Tibial nerve (tissue), 4 donors: ENCODE measurements around the gene GDA. TPM values are rescaled to one million over a fixed set of nuclear protein-coding genes. Genes with fewer than 3 reads are reported as not detected.

Experiments
- DNase-seq, 2 donors: peaks; one replicate each; pipeline ENCODE4 v3.0.0-alpha.2; 2019; ENCODE audit warnings: low spot score in 2 of 2
- H3K27ac ChIP-seq, 4 donors: fragments of 200-600 bp; sonication (generic) in 3 of 4; one replicate each; pipeline ENCODE4 v1.5.1; 2017 to 2019; ENCODE audit warnings: mild to moderate bottlenecking in 1 of 4
- H3K27me3 ChIP-seq, 2 donors: fragments of 200-600 bp; sonication (generic) in 1 of 2; one replicate each; pipeline versions ENCODE4 v1.5.1 to v1.6.0; 2017 to 2019
- H3K36me3 ChIP-seq, 3 donors: fragments of 200-600 bp; sonication (generic); one replicate each; pipeline ENCODE4 v1.5.1; 2018 to 2019
- H3K4me1 ChIP-seq, 4 donors: fragments of 200-600 bp; sonication (generic) in 3 of 4; one replicate each; pipeline ENCODE4 v1.5.1; 2017 to 2019
- H3K4me3 ChIP-seq, 4 donors: fragments of 200-600 bp; sonication (generic) in 3 of 4; one replicate each; pipeline ENCODE4 v1.5.1; 2017 to 2019; ENCODE audit warnings: mild to moderate bottlenecking in 1 of 4, moderate library complexity in 1 of 4
- H3K9me3 ChIP-seq, 4 donors: fragments of 200-600 bp; sonication (generic) in 3 of 4; one replicate each; pipeline ENCODE4 v1.5.1; 2017 to 2019
- EP300 ChIP-seq, 2 donors: sonication (generic); formaldehyde crosslinking; IDR thresholded peaks; one replicate each; pipeline ENCODE4 v1.6.1; 2017; ENCODE audit warnings: antibody characterized with exemption in 2 of 2, mild to moderate bottlenecking in 1 of 2
- POLR2A ChIP-seq, 2 donors: fragments of 450-650 bp; IDR thresholded peaks; one replicate each; pipeline ENCODE4 v1.6.1; 2017; ENCODE audit warnings: antibody characterized with exemption in 2 of 2, mild to moderate bottlenecking in 2 of 2, moderate library complexity in 2 of 2
- WGBS, 2 donors: methylation state at CpG; one replicate each; pipeline ENCODE4 v1.1.5; 2018; 5-methylcytosine and 5-hydroxymethylcytosine counted together
- total RNA-seq, 4 donors: library from RNA; depleted of rRNA; stranded (reverse); fragments of >200 nt; gene quantifications; one replicate each; pipeline ENCODE4 v1.1.0, GENCODE V29; 2016
- TF ChIP-seq, protein P1 (sequence below), 5 experiments: fragments of 200-600 bp in 3 of 5; fragments of 450-650 bp in 2 of 5; sonication (generic) in 3 of 5; IDR thresholded peaks; one replicate each; pipeline ENCODE4 v1.5.1; 2016 to 2019; ENCODE audit warnings: antibody characterized with exemption in 5 of 5, mild to moderate bottlenecking in 3 of 5, moderate library complexity in 2 of 5

Gene GDA
- total RNA-seq, 4 donors from 2014 or later: 1.0 to 1.3 TPM; not detected in 2

DNA sequence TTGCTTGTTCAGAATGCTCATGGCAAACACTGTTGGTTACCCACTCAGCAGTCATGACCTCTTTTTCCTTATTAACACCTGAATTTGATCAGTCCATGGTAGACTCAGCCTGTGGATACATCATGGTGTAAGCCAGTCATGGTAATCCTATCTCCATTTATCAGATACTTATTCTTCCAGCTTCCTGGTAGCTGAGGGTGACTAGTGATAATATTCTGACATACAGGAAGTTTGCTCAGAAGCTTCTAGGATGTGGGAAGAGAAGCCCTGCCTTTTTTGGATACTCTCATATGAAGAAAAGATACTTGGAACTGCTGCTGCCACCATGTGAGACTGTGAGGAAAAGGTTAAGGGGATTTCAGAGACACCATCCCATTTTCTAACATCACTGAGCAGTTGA, 7.3 kb downstream of the GDA start:
- no peak for DNase-seq
- no peak overlapping the region for H3K27ac ChIP-seq
- TF ChIP-seq, protein P1, sequence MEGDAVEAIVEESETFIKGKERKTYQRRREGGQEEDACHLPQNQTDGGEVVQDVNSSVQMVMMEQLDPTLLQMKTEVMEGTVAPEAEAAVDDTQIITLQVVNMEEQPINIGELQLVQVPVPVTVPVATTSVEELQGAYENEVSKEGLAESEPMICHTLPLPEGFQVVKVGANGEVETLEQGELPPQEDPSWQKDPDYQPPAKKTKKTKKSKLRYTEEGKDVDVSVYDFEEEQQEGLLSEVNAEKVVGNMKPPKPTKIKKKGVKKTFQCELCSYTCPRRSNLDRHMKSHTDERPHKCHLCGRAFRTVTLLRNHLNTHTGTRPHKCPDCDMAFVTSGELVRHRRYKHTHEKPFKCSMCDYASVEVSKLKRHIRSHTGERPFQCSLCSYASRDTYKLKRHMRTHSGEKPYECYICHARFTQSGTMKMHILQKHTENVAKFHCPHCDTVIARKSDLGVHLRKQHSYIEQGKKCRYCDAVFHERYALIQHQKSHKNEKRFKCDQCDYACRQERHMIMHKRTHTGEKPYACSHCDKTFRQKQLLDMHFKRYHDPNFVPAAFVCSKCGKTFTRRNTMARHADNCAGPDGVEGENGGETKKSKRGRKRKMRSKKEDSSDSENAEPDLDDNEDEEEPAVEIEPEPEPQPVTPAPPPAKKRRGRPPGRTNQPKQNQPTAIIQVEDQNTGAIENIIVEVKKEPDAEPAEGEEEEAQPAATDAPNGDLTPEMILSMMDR (IDR thresholded peaks at IDR 0.05): no peak
- no peak for TF ChIP-seq EP300 (IDR thresholded peaks at IDR 0.05)
- no peak for TF ChIP-seq POLR2A (IDR thresholded peaks at IDR 0.05)
- no peaks in the 10 kb centered on the region for H3K36me3 ChIP-seq
- no peaks in the 10 kb centered on the region for H3K4me1 ChIP-seq
- H3K27me3 ChIP-seq: no peaks in the 10 kb centered on the region
- no peak overlapping the region for H3K4me3 ChIP-seq
- H3K9me3 ChIP-seq: no peaks in the 10 kb centered on the region

DNA sequence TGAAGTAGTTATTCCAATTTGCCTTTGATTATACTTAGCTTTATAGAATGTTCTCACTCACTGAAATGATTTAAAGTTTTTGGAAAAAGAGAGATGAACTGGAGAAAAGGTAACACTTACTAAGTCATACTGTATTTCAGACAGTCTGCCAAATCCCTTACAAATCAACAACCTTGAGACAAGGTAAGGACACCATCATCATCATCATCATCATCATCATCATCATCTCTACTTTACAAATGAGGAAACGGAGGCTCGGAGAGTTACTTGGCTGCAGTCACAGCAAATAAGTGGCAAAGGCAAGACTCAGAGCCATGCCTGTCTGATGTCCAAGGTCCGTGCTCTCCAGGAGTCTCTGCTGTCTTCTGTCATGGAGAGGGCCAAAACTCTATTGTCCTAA, 9.4 kb downstream of the GDA start:
- no peak overlapping the region for H3K4me3 ChIP-seq
- no peaks in the 10 kb centered on the region for H3K27me3 ChIP-seq
- 81 to 87% methylated on average over 3 of the region's 3 CpGs for WGBS, 2 donors
- DNase-seq: no peak
- H3K36me3 ChIP-seq: no peaks in the 10 kb centered on the region
- TF ChIP-seq POLR2A (IDR thresholded peaks at IDR 0.05) (no peak), EP300 (IDR thresholded peaks at IDR 0.05) (no peak)
- TF ChIP-seq, protein P1 (IDR thresholded peaks at IDR 0.05): no peak
- H3K4me1 ChIP-seq: no peaks in the 10 kb centered on the region
- H3K9me3 ChIP-seq: no peaks in the 10 kb centered on the region
- H3K27ac ChIP-seq: no peak overlapping the region

- H3K4me1 ChIP-seq: no peaks in the 10 kb centered on the region
- no peak overlapping the region for H3K4me3 ChIP-seq
- 73 to 76% methylated on average over 6 of the region's 6 CpGs for WGBS, 2 donors
- no peak overlapping the region for H3K27ac ChIP-seq
- H3K36me3 ChIP-seq: no peaks in the 10 kb centered on the region
- TF ChIP-seq POLR2A (IDR thresholded peaks at IDR 0.05) (no peak), EP300 (IDR thresholded peaks at IDR 0.05) (no peak)
- TF ChIP-seq, protein P1 (IDR thresholded peaks at IDR 0.05): no peak
- H3K9me3 ChIP-seq: no peaks in the 10 kb centered on the region
- no peaks in the 10 kb centered on the region for H3K27me3 ChIP-seq
- no peak for DNase-seq
These were observed 11.3 kb downstream of the GDA start for GRCh38 chr9:72160446-72161123.

- H3K9me3 ChIP-seq: no peaks in the 10 kb centered on the region
- no peaks in the 10 kb centered on the region for H3K4me1 ChIP-seq
- TF ChIP-seq POLR2A (IDR thresholded peaks at IDR 0.05): no peak
- WGBS, 2 donors: 67 to 72% methylated on average over 7 of the region's 7 CpGs
- no peak for DNase-seq
- H3K27ac ChIP-seq: no peak overlapping the region
- H3K27me3 ChIP-seq: no peaks in the 10 kb centered on the region
- no peak overlapping the region for H3K4me3 ChIP-seq
- no peaks in the 10 kb centered on the region for H3K36me3 ChIP-seq
These were observed 16.1 kb downstream of the GDA start for GRCh38 chr9:72165326-72165725.

GRCh38 chr9:72165821-72166547, 16.7 kb downstream of the GDA start:
- TF ChIP-seq EP300 (IDR thresholded peaks at IDR 0.05) (no peak), POLR2A (IDR thresholded peaks at IDR 0.05) (no peak)
- TF ChIP-seq, protein P1 (IDR thresholded peaks at IDR 0.05): no peak
- DNase-seq: no peak
- 58 to 64% methylated on average over 4 of the region's 4 CpGs for WGBS, 2 donors
- Histone ChIP-seq H3K27ac (no peak overlapping the region), H3K4me1 (no peaks in the 10 kb centered on the region), H3K4me3 (no peak overlapping the region), H3K36me3 (no peaks in the 10 kb centered on the region), H3K27me3 (no peaks in the 10 kb centered on the region), H3K9me3 (no peaks in the 10 kb centered on the region)
